Measurements from ENCODE around the gene LOXL1. TPM values are rescaled to one million over a fixed set of nuclear protein-coding genes. Genes with fewer than 3 reads are reported as not detected.

LOXL1 gene
- total and polyA plus RNA-seq, 10 of the 15 experiments (the other 5 are each of a cell fraction or from before 2014, with no cell fraction given): 0.07 to 0.15 TPM; not detected in 8

- TF ChIP-seq MXI1 (IDR thresholded peaks at IDR 0.05; ENCODE audit: low read depth, low read length): no peak
These were observed 7.5 kb upstream of the LOXL1 start (continued) for GRCh38 chr15:73918784-73919183.

DNA sequence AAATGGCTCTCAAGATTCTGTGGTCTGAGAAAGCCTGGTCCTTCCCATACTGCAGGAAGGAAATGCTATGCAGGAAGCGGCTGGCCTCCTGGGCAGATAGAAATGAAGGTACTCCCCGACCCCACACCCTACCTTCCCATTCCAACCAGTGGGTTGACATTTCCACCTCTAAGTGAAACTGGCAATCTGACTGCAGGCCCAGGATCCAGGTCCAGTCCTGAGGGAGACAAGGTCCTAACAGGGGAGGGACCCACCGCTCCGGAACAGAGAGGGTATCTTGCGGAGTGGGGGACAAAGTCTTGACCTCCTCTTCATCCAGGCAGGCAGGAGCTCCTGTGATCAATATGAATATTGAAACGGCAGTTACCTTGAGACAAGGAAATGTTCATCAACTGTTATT lies 6.6 kb upstream of the LOXL1 start:
- Histone ChIP-seq H3K9ac (ENCODE audit: control insufficient read depth, insufficient read depth, low read length) (no peak overlapping the region), H2AFZ (ENCODE audit: control insufficient read depth, low read depth, low read length) (no peak overlapping the region), H3K4me3 (no peak overlapping the region), H3K27me3 (replicated peaks in 1 of 2; ENCODE audit: control insufficient read depth in 2 of 2, insufficient read depth in 2 of 2, low read length in 1 of 2) (no peaks in the 10 kb centered on the region), H4K20me1 (ENCODE audit: control insufficient read depth, insufficient read depth) (no peaks in the 10 kb centered on the region), H3K9me3 (replicated peaks; ENCODE audit: control insufficient read depth, insufficient read depth, low read length) (no peaks in the 10 kb centered on the region; the same call in 2 of the 3 replicates), H3K4me2 (ENCODE audit: control insufficient read depth, insufficient read depth) (no peak overlapping the region), H3K36me3 (ENCODE audit: control insufficient read depth in 2 of 2, insufficient read depth in 2 of 2, low read length in 1 of 2) (no peaks in the 10 kb centered on the region), H3K4me1 (ENCODE audit: control insufficient read depth, insufficient read depth, low read length) (no peaks in the 10 kb centered on the region), H3K79me2 (ENCODE audit: control insufficient read depth, insufficient read depth, low read length) (no peaks in the 10 kb centered on the region), H3K27ac (ENCODE audit: control insufficient read depth, insufficient read depth) (no peak overlapping the region)
- ATAC-seq (no peak), DNase-seq (ENCODE audit: low read depth, low spot score) (no peak), FAIRE-seq (no peak)
- no TSS peak for BruUV-seq (replicated peaks)
- ChIA-PET CTCF (interaction anchor here (0.8 to 1.3 kb wide), 2 partner anchors 10 to 52 kb away, joined by 3 to 4 read pairs; no protein-coding TSS in a partner anchor), RAD21 (ENCODE audit: unreplicated experiment) (no interaction called here), SMC1A (ENCODE audit: uncharacterized antibody, unreplicated experiment) (interaction anchor here (1.4 kb wide), 1 partner anchor 56 kb away, joined by 3 read pairs; no protein-coding TSS in a partner anchor), POLR2A (no interaction called here)
- in situ Hi-C loops (cut with MboI) (no loop called here), intact Hi-C loops (cut with micrococcal nuclease; ENCODE audit: unreplicated experiment) (no loop called here)
- TF ChIP-seq HDGF (IDR thresholded peaks at IDR 0.05): no peak
- no peak for TF ChIP-seq IKZF1 (conservative IDR thresholded peaks at IDR 0.05)
- no peak for TF ChIP-seq SIX5 (IDR thresholded peaks at IDR 0.05; ENCODE audit: low read depth, low read length, severe bottlenecking)
- no peak for TF ChIP-seq EZH2 (IDR thresholded peaks at IDR 0.05; ENCODE audit: borderline replicate concordance, control insufficient read depth, low read depth, low read length)
- no peak for TF ChIP-seq STAT1 (conservative IDR thresholded peaks at IDR 0.05)
- WGBS (ENCODE audit: insufficient coverage, insufficient replicate concordance, low lambda C conversion rate, missing lambda C conversion rate): 59% methylated on average over 6 of the region's 6 CpGs
